NCI-H146 (cell line): Measurements from ENCODE around the gene RAB27B.

Source experiments
- DNase-seq: peaks from one replicate; lab custom pipeline; 2025; lab: John Stamatoyannopoulos, UW

Gene RAB27B

GRCh38 chr18:54910161-54910919, 82.1 kb downstream of the RAB27B start:
- DNase-seq = no peak

- DNase-seq = no peak
These were observed 83.3 kb downstream of the RAB27B start for GRCh38 chr18:54911551-54911950.

- DNase-seq = no peak
These were observed 86.5 kb downstream of the RAB27B start for GRCh38 chr18:54914816-54915215.

GRCh38 chr18:54916507-54916906, 88.2 kb downstream of the RAB27B start:
- DNase-seq = no peak

- DNase-seq = no peak
These were observed 89.8 kb downstream of the RAB27B start for GRCh38 chr18:54918060-54918459.

GRCh38 chr18:54919412-54919811, 91.1 kb downstream of the RAB27B start:
- DNase-seq = no peak

- DNase-seq = no peak
These were observed 95.2 kb downstream of the RAB27B start for GRCh38 chr18:54923339-54923956.

- DNase-seq = no peak
These were observed 96.7 kb downstream of the RAB27B start for GRCh38 chr18:54924948-54925347.

- no peak for DNase-seq
These were observed 98.5 kb downstream of the RAB27B start for GRCh38 chr18:54926593-54927325.

GRCh38 chr18:54928236-54928635, 100.0 kb downstream of the RAB27B start:
- DNase-seq = no peak

GRCh38 chr18:54931152-54931551, 102.9 kb downstream of the RAB27B start:
- DNase-seq = no peak

- no peak for DNase-seq
These were observed 104.2 kb downstream of the RAB27B start for GRCh38 chr18:54932472-54932871.

- DNase-seq = no peak
These were observed 110.2 kb downstream of the RAB27B start for GRCh38 chr18:54938506-54938905.

- no peak for DNase-seq
These were observed 111.2 kb downstream of the RAB27B start for GRCh38 chr18:54939361-54939917.

GRCh38 chr18:54942144-54942543, 113.9 kb downstream of the RAB27B start:
- DNase-seq = no peak

- DNase-seq = no peak
These were observed 114.3 kb downstream of the RAB27B start for GRCh38 chr18:54942569-54942968.
